DOHH2 (cell line): ENCODE measurements around the gene NDUFAF3.

Source experiments
- EZH2phosphoT487 ChIP-seq: fragments of 200-600 bp; sonication (generic); IDR thresholded peaks from 2 replicates; pipeline ENCODE4 v1.6.1; 2017; ENCODE audit warnings: borderline replicate concordance, mild to moderate bottlenecking, antibody characterized with exemption, low read length, moderate library complexity, mixed read lengths
- TF ChIP-seq, protein P1 (sequence below): fragments of 200-600 bp; sonication (generic); IDR thresholded peaks from one replicate; pipeline ENCODE4 v1.5.1; 2014; ENCODE audit warnings: antibody characterized with exemption, mild to moderate bottlenecking, low read depth, low read length; ENCODE audit not compliant: poor library complexity, severe bottlenecking

DNA sequence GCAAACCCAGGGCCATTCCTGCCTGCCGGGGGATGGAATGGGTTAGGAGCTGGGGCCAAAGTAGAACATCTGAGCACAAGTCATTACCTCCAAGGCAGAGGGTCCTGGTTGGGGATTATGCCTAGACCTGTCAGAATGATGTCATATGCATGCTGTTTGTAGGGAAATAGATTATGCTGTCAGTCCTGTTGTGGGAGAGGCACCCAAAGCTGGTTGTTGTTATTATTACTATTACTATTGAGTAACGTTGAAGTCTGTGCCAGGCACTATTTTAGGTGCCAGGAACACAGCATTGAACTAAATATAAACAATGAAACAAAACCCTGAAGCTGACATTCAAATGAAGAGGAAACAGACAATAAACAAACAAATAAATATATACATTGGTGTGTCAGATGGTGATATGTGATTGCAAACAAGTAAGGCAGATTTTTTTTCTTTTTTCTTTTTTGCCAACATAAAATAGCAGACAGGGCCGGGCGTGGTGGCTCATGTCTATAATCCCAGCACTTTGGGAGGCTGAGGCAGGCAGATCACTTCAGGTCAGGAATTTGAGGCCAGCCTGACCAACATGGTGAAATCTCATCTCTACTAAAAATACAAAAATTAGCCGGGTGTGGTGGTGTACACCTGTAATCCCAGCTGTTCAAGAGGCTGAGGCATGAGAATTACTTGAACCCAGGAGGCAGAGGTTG lies 29.9 kb upstream of the NDUFAF3 start:
- TF ChIP-seq, protein P1, sequence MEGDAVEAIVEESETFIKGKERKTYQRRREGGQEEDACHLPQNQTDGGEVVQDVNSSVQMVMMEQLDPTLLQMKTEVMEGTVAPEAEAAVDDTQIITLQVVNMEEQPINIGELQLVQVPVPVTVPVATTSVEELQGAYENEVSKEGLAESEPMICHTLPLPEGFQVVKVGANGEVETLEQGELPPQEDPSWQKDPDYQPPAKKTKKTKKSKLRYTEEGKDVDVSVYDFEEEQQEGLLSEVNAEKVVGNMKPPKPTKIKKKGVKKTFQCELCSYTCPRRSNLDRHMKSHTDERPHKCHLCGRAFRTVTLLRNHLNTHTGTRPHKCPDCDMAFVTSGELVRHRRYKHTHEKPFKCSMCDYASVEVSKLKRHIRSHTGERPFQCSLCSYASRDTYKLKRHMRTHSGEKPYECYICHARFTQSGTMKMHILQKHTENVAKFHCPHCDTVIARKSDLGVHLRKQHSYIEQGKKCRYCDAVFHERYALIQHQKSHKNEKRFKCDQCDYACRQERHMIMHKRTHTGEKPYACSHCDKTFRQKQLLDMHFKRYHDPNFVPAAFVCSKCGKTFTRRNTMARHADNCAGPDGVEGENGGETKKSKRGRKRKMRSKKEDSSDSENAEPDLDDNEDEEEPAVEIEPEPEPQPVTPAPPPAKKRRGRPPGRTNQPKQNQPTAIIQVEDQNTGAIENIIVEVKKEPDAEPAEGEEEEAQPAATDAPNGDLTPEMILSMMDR = no peak
- TF ChIP-seq EZH2phosphoT487 = no peak
